Right lobe of liver (tissue), 6 donors: ENCODE measurements around the gene MAFF. TPM values are rescaled to one million over a fixed set of nuclear protein-coding genes. Genes with fewer than 3 reads are reported as not detected.

Source experiments
- ATAC-seq, 4 donors: fragments of 200-7000 bp; cut with Tn5 transposase; one replicate each; pipeline ENCODE4 v1.9.1; 2020; ENCODE audit warnings: mild to moderate bottlenecking in 4 of 4, moderate library complexity in 4 of 4
- DNase-seq, 3 donors: peaks; one replicate each; pipeline ENCODE4 v3.0.0-alpha.2; 2020
- H3K27ac ChIP-seq, 3 donors: fragments of 200-600 bp; one replicate each; pipeline ENCODE4 v1.8.0; 2022
- H3K27me3 ChIP-seq, 2 donors: fragments of 200-600 bp; one replicate each; pipeline ENCODE4 v1.8.0; 2022
- H3K36me3 ChIP-seq, 4 donors: fragments of 200-600 bp; sonication (generic) in 1 of 4; one replicate each; pipeline versions ENCODE4 v1.5.1 to v1.8.0; 2017 to 2022; ENCODE audit warnings: control low read depth in 1 of 4
- H3K4me1 ChIP-seq, 4 donors: fragments of 200-600 bp; sonication (generic) in 1 of 4; one replicate each; pipeline versions ENCODE4 v1.5.1 to v1.8.0; 2017 to 2022; ENCODE audit warnings: control low read depth in 1 of 4
- H3K4me3 ChIP-seq, 3 donors: fragments of 200-600 bp; one replicate each; pipeline ENCODE4 v1.8.0; 2022
- H3K9me3 ChIP-seq, 4 donors: fragments of 200-600 bp; sonication (generic) in 1 of 4; one replicate each; pipeline versions ENCODE4 v1.5.1 to v1.8.0; 2017 to 2022; ENCODE audit warnings: control low read depth in 1 of 4
- POLR2A ChIP-seq: fragments of 450-650 bp; IDR thresholded peaks from one replicate; pipeline ENCODE4 v1.6.1; 2017; ENCODE audit warnings: antibody characterized with exemption, mild to moderate bottlenecking
- WGBS: methylation state at CpG from one replicate; pipeline ENCODE4 v1.1.6; 2018; ENCODE audit warnings: low coverage, low lambda C conversion rate; ENCODE audit not compliant: insufficient coverage; ENCODE audit errors: missing lambda C conversion rate; 5-methylcytosine and 5-hydroxymethylcytosine counted together
- intact Hi-C, 2 donors: fragments of 100-400 bp; cut with DNase I; formaldehyde crosslinking; loops; one replicate each; pipeline versions ENCODE4 v1.11.2 to v1.14.1; 2022
- total RNA-seq, 6 experiments: library from RNA; depleted of rRNA in 2 of 6; stranded (reverse); fragments of >200 nt in 2 of 6; fragmentation: NEBNext Ultra II Directional in 3 of 6; extraction: Animal tissue kit (Norgen Biotek cat#: 25700) in 3 of 6; gene quantifications; one replicate each; pipeline versions ENCODE4 v1.1.0 to v1.2.4, GENCODE V29; 2016 to 2023
- TF ChIP-seq, protein P1 (sequence below), 4 donors: fragments of 200-600 bp in 3 of 4; fragments of 450-650 bp in 1 of 4; IDR thresholded peaks; one replicate each; pipeline versions ENCODE4 v1.5.1 to v1.8.0; 2016 to 2022; ENCODE audit warnings: antibody characterized with exemption in 4 of 4, mild to moderate bottlenecking in 2 of 4
- donor health status: DM: no; HTN: yes; CAD: no.
- donor health status: DM: no; HTN: no; CAD: no.
- donor health status: DM: no; HTN: no; CAD: no.
- donor health status: DM: no; HTN: yes; CAD: no.
- donor health status: DM: no; HTN: yes; CAD: no.

The MAFF gene
- total RNA-seq, 6 experiments from 2014 or later = 2.6 to 30.6 (median 11.0) TPM

DNA sequence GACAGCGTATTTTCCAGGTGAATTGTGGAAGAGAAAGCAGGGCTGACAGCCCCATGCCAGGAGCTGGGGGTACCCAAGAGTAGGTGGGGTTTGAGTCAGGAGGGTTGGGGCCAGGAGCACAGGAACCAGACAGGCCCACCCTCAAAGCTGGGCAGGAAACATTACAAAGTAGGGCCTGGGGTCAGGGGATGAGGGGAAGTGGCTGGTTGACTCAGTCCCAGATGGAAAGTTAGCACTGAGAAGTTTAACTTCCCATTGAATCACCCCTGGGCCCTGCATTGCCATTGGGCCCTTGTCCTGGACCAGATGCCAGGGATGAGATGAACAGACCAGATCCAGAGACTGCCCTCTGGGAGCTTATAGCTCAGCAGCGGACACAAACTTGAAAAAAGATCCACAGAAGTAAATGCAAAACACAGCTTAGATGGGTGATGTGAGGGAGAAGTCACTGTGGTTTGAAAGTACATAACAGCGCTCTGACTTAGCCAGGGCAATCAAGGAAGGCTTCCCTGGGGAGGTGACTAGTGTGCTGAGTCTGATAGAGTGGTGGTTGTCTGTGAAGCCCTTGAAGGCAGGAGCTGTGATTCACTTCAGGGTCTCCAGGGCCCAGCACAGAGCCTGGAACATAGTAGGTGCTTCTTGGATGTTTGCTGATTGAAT is 2.2 kb downstream of the MAFF start:
- ATAC-seq = no peak
- Histone ChIP-seq H3K27me3 (no peaks in the 10 kb centered on the region), H3K4me1 (no peaks in the 10 kb centered on the region), H3K27ac (peak overlapping the region; percentile 98 to 100 (median 99)), H3K4me3 (peak overlapping the region in 2 of 3 donors; percentile 74 to 93), H3K9me3 (no peaks in the 10 kb centered on the region), H3K36me3 (no peaks in the 10 kb centered on the region)
- WGBS = 89% methylated on average over 3 of the region's 3 CpGs
- no peak for DNase-seq
- intact Hi-C loops = no loop called here
- TF ChIP-seq, protein P1, sequence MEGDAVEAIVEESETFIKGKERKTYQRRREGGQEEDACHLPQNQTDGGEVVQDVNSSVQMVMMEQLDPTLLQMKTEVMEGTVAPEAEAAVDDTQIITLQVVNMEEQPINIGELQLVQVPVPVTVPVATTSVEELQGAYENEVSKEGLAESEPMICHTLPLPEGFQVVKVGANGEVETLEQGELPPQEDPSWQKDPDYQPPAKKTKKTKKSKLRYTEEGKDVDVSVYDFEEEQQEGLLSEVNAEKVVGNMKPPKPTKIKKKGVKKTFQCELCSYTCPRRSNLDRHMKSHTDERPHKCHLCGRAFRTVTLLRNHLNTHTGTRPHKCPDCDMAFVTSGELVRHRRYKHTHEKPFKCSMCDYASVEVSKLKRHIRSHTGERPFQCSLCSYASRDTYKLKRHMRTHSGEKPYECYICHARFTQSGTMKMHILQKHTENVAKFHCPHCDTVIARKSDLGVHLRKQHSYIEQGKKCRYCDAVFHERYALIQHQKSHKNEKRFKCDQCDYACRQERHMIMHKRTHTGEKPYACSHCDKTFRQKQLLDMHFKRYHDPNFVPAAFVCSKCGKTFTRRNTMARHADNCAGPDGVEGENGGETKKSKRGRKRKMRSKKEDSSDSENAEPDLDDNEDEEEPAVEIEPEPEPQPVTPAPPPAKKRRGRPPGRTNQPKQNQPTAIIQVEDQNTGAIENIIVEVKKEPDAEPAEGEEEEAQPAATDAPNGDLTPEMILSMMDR (IDR thresholded peaks at IDR 0.05) = no peak
- TF ChIP-seq POLR2A = no peak

DNA sequence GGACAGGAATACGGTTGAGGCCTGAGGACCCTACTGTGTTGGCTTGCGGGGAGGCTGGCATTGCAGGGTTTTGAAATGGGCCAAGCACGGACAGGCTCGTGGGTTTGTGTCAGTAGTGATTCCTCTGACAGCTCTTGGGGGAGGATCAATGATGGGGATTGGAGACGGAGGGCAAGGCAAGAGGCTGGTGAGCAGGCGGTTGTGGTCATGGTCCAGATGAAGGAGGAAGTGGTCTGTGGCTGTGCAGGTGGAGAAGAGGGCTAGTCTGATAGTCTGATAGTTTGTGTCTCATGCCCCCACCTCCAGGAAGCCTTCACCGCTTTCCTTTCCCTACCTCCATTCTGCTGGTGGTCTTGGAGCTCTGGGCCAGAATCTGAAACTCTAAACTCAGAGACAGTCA is 3.0 kb downstream of the MAFF start:
- no peaks in the 10 kb centered on the region for H3K9me3 ChIP-seq
- 51% methylated on average over 4 of the region's 7 CpGs for WGBS
- no peaks in the 10 kb centered on the region for H3K27me3 ChIP-seq
- ATAC-seq = no peak
- no peaks in the 10 kb centered on the region for H3K36me3 ChIP-seq
- H3K4me3 ChIP-seq = no peak overlapping the region
- no peak for TF ChIP-seq POLR2A
- TF ChIP-seq, protein P1 (IDR thresholded peaks at IDR 0.05) = no peak
- intact Hi-C loops = no loop called here
- DNase-seq = no peak
- H3K27ac ChIP-seq = peak overlapping the region in 1 of 3 donors; percentile 28
- no peaks in the 10 kb centered on the region for H3K4me1 ChIP-seq

DNA sequence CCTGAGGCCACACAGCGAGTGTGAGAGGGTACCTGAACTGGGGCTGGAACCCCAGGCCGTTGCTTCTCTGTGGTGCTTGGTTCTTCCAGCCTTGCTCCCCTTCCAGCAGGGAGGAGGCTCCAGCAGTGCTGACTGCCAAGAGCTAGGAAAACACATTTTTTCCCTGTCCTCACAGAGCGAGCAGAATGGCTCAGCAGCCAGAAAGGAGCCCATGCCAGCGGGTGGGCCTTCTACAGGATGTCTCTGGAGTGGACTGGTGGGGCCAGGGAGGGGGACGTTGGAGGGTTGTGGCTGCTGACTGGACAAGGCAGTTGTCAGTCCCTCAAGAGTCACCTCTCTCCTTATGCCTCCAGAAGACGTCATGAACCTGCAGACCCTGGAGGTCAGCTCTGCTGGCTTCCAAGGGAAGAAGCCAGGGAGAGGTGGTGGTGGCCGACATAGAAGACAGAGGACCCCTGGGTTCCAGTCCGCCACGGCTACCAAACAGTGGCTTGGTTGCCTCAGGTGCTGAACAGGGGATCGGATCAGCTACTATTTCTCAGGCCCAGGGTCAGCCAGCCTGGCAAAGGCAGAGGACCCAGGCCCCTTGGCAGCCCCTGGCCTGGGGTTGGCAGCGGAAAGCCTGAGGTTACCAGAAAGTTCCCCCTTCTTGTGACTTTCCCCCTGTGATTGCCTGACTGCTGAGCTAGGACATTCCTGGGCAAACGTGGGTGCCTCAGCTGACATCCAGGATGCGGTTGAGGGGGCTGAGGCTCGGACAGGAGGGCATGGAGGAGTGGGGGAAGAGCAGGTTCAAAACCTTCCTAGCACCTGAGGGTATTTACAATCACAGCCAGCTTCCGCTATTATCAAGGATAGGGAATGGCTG is 3.7 kb downstream of the MAFF start:
- TF ChIP-seq POLR2A = no peak
- TF ChIP-seq, protein P1 (IDR thresholded peaks at IDR 0.05) = no peak
- Histone ChIP-seq H3K27me3 (no peaks in the 10 kb centered on the region), H3K36me3 (no peaks in the 10 kb centered on the region), H3K4me1 (no peaks in the 10 kb centered on the region), H3K27ac (peak overlapping the region in 1 of 3 donors; percentile 28), H3K4me3 (no peak overlapping the region), H3K9me3 (no peaks in the 10 kb centered on the region)
- intact Hi-C loops = no loop called here
- no peak for ATAC-seq
- DNase-seq = no peak
- WGBS = 60% methylated on average over 7 of the region's 15 CpGs

DNA sequence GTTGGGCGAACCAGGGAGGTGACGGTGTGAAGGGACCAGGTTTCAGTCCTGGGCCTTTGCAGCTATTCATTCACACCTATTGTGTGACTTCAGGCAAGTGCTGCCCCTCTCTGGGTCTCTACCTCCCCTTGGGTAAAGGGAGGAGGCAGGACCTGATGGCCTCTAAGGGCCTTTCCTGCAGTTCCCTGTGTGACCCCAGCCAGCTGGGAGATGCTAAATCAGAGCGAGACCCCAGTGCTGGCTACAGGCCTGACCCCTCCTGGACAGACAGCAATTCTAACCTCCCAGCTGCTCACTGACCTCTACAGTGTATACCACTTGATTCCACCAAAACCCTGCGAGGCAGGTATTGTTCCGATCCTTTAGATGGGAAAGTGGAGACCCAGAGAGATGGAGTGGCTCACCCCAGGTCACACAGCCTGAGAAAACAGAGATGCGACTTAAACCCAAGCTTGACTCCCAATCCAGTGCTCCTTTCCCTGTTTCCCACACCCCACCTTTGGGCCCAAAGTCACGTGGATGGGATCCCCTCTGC is 6.2 kb downstream of the MAFF start:
- TF ChIP-seq, protein P1 (IDR thresholded peaks at IDR 0.05) = no peak
- no peak for TF ChIP-seq POLR2A
- H3K4me3 ChIP-seq = no peak overlapping the region
- H3K36me3 ChIP-seq = no peaks in the 10 kb centered on the region
- intact Hi-C loops = no loop called here
- H3K9me3 ChIP-seq = no peaks in the 10 kb centered on the region
- DNase-seq = no peak
- no peak for ATAC-seq
- H3K27me3 ChIP-seq = no peaks in the 10 kb centered on the region
- 100% methylated on average over 1 of the region's 7 CpGs for WGBS
- H3K4me1 ChIP-seq = peaks cover 0 to 2% (median 0%) of the 10 kb centered on the region in 4 donors
- H3K27ac ChIP-seq = no peak overlapping the region
